ENCODE data around the gene PCSK5. TPM values are rescaled to one million over a fixed set of nuclear protein-coding genes. Genes with fewer than 3 reads are reported as not detected.

The PCSK5 gene
- total and polyA plus RNA-seq, 2 donors (not counting 3 experiments of a cell fraction or from before 2014, with no cell fraction given) = 2.6 to 4.8 TPM

DNA sequence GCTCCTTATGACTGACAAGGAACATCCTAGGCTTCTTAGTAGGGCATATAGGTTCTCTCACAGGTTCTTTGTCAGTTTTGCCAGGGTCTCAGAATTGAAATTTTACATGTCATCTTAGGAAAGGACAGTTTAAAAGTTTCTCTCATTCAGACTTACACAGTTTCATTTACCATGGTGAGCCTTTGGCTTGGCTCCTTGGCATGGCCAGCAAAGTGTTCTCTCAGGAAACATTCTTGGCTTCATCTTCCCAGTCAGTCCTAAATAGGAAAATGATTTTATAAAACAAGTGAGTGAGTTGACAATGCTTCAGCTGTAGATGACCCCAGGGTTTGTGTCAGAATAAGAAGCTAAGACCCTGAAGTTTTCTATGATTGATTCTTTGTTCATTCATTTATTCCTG, 191.6 kb downstream of the PCSK5 start:
- ChIA-PET CTCF (no interaction called here), POLR2A (no interaction called here)
- Histone ChIP-seq H3K4me1 (ENCODE audit: control insufficient read depth, extremely low read depth, insufficient read depth, low read length) (no peaks in the 10 kb centered on the region), H3K4me3 (replicated peaks in 1 of 3; ENCODE audit: insufficient read depth in 1 of 3, low read depth in 1 of 3, low read length in 3 of 3) (no peak overlapping the region), H2AFZ (ENCODE audit: low read depth, low read length) (no peak overlapping the region), H3K27me3 (ENCODE audit: control insufficient read depth in 2 of 2, insufficient read depth in 2 of 2, low read length in 2 of 2) (no peaks in the 10 kb centered on the region), H3K36me3 (ENCODE audit: control insufficient read depth in 2 of 2, extremely low read depth in 1 of 2, insufficient read depth in 2 of 2, low read length in 2 of 2) (no peaks in the 10 kb centered on the region), H3K9me3 (replicated peaks; ENCODE audit: control insufficient read depth, insufficient read depth, low read length) (no peaks in the 10 kb centered on the region), H3K79me2 (ENCODE audit: control insufficient read depth, insufficient read depth, low read length) (no peaks in the 10 kb centered on the region), H3K9me1 (replicated peaks; ENCODE audit: control insufficient read depth, extremely low read depth, insufficient read depth, low read length) (no peaks in the 10 kb centered on the region), H3K27ac (ENCODE audit: insufficient read depth, low read depth, low read length) (no peak overlapping the region), H4K20me1 (replicated peaks; ENCODE audit: control insufficient read depth, extremely low read depth, insufficient read depth, low read length) (no peaks in the 10 kb centered on the region), H3K9ac (replicated peaks; ENCODE audit: extremely low read depth, insufficient read depth, low read length) (no peak overlapping the region), H3K4me2 (ENCODE audit: insufficient read depth, low read length) (no peak overlapping the region)
- dilution Hi-C loops (cut with MboI; ENCODE audit: extremely low pct_ligation_motif_present, low sequenced_read_pairs) = no loop called here
- FAIRE-seq = no peak
- BruUV-seq (replicated peaks) = no TSS peak
- TF ChIP-seq POLR2A (IDR thresholded peaks at IDR 0.05; ENCODE audit: low read depth, low read length) (no peak), JUN (IDR thresholded peaks at IDR 0.05; ENCODE audit: borderline replicate concordance, insufficient read depth, insufficient read length, low read depth) (no peak), EZH2 (IDR thresholded peaks at IDR 0.05; ENCODE audit: borderline replicate concordance, low read depth, low read length, severe bottlenecking) (no peak), GATA2 (IDR thresholded peaks at IDR 0.05; ENCODE audit: insufficient read depth, insufficient read length, low read depth, low read length) (no peak), FOS (IDR thresholded peaks at IDR 0.05; ENCODE audit: borderline replicate concordance, insufficient read depth, low read length) (no peak), MYC (IDR thresholded peaks at IDR 0.05; ENCODE audit: low read depth, low read length) (no peak), POLR2AphosphoS5 (IDR thresholded peaks at IDR 0.05; ENCODE audit: insufficient read depth, low read depth, low read length) (no peak)
- TF ChIP-seq, protein P1, sequence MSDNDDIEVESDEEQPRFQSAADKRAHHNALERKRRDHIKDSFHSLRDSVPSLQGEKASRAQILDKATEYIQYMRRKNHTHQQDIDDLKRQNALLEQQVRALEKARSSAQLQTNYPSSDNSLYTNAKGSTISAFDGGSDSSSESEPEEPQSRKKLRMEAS (IDR thresholded peaks at IDR 0.05; ENCODE audit: insufficient read depth, insufficient read length) = no peak
- TF ChIP-seq, protein P2, sequence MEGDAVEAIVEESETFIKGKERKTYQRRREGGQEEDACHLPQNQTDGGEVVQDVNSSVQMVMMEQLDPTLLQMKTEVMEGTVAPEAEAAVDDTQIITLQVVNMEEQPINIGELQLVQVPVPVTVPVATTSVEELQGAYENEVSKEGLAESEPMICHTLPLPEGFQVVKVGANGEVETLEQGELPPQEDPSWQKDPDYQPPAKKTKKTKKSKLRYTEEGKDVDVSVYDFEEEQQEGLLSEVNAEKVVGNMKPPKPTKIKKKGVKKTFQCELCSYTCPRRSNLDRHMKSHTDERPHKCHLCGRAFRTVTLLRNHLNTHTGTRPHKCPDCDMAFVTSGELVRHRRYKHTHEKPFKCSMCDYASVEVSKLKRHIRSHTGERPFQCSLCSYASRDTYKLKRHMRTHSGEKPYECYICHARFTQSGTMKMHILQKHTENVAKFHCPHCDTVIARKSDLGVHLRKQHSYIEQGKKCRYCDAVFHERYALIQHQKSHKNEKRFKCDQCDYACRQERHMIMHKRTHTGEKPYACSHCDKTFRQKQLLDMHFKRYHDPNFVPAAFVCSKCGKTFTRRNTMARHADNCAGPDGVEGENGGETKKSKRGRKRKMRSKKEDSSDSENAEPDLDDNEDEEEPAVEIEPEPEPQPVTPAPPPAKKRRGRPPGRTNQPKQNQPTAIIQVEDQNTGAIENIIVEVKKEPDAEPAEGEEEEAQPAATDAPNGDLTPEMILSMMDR (IDR thresholded peaks at IDR 0.05; ENCODE audit: extremely low read depth in 1 of 2, insufficient read depth in 1 of 2, low read depth in 1 of 2, low read length in 2 of 2) = no peak
- DNase-seq (ENCODE audit: low read depth, low spot score) = no peak
- intact Hi-C loops (cut with micrococcal nuclease) = loop anchor here (10.0 kb wide), 1 partner anchor 223 kb away; no protein-coding TSS in a partner anchor
